Skin of body (tissue), 2 donors: ENCODE results near the gene COPS3. TPM values are rescaled to one million over a fixed set of nuclear protein-coding genes. Genes with fewer than 3 reads are reported as not detected.
"Not testable (repeated sequence)": the region's sequence is repeated elsewhere in the genome, so short reads cannot be mapped to it uniquely, and the experiment has no call there.

Source experiments
- DNase-seq: peaks from one replicate; lab custom pipeline; 2025; lab: John Stamatoyannopoulos, UW
- total RNA-seq: library from RNA; depleted of rRNA; stranded (reverse); fragments of >200 nt; gene quantifications from one replicate; pipeline ENCODE4 v1.2.3, GENCODE V29; 2014

Gene COPS3
- total RNA-seq, 1 donor from 2014 or later, result 58.9 TPM

DNA sequence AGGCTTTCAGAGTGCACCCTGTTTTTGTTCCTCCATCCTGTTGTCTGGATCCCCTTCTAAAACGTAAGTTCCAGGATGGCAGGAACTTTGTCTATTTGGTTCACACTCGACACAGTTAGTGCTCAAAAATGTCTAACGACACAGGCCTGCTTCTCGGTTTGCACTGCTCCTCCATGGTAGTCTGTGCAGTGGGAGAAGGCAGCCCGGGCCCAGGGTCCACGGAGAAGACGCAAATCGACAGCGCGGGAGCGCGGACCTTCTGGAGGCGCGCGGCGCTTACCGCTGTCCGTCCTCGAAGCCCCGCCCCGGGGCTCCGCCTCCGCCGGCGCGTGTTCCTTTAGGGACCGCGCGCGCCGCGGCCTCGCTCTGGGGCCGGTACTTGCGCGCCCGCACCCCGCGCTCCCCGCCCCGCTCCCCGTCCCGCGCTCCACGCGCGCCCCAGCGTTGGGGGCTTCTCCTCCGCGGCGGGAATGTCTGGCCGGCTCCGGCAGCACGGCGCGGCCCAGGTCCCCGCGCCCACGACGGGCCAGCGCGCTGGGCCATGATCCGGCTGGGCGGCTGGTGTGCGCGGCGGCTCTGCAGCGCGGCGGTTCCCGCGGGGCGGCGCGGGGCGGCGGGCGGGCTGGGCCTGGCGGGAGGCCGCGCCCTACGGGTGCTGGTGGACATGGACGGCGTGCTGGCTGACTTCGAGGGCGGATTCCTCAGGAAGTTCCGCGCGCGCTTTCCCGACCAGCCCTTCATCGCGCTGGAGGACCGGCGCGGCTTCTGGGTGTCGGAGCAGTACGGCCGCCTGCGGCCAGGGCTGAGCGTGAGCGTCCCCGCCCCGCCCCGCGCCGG is 22.2 kb upstream of the COPS3 start, which contains the start of gene NT5M:
NT5M (plus strand) TSS at position 364 of the 837 bp plus-strand sequence; CDS start at position 542, 178 bp downstream.
- DNase-seq, result peak; percentile 59

DNA sequence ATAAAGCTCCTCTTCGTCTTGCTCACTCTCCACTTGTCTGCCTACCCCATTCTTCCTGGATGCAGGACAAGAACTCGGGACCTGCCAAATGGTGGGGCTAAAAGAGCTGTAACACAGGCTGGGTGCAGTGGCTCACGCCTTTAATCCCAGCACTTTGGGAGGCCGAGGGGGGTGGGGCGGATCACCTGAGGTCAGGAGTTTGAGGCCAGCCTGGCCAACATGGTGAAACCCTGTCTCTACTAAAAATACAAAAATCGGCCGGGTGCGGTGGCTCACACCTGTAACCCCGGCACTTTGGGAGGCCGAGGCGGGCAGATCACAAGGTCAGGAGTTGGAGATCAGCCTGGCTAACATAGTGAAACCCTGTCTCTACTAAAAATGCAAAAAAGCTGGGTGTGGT is 20.6 kb upstream of the COPS3 start:
- DNase-seq, result not testable (repeated sequence)

DNA sequence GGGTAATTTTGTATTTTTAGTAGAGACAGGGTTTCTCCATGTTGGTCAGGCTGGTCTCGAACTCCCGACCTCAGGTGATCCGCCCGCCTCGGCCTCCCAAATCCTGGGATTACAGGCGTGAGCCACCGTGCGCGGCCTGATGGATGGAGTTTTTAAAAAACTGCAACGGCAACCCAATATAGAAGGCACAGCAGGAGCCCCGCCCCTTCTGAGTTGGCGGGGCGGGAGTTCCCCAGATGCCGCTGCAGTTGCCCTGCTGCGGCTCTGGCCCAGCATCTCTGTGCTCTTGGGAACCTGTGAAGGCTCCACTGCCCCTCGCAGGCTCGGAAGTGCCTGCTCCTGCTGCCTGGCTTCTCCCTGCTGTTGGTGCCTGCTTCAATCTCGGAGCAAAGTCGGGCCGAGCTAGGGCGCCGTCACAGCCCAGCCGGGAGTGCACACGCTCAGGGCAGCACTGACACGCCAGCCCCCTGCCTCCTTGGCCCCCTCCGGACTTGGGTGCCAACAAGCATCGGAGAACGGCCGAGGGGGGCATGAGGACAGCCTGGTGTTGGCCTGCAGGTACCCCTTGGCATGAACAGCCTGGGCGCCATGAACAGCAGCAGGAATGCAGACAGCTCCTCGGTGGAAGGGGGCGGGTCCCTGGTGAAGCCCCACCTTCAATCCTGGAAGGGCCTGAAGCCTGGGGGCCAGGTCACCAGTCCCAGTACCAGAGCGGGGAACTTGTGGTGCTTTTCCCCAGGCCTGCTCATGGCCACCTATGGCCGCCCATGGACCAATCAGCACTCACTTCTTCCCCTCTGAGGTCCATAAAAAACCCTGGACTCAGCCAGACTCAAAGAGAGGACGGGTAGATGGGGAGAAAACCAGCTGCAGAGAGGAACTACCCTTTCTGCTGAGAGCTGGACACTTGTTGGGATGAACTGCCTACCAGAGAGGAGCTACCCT is 19.9 kb upstream of the COPS3 start:
- DNase-seq, result no peak

DNA sequence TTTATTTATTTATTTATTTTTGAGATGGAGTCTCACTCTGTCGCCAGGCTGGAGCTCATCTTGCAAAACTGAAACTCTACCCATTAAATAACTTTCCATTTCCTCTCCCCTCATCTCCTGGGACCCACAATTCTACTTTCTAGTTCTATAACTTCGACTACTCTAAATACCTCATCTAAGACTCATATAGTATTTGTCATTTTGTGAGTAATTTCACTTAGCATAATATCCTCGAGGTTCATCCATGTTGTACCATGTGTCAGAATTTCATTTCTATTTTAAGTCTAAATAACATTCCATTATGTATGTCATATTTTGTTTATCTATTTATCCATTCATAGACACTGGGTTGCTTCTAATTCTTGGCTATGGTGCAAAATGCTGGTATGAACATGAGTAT is 17.1 kb upstream of the COPS3 start:
- peak; percentile 55 for DNase-seq

DNA sequence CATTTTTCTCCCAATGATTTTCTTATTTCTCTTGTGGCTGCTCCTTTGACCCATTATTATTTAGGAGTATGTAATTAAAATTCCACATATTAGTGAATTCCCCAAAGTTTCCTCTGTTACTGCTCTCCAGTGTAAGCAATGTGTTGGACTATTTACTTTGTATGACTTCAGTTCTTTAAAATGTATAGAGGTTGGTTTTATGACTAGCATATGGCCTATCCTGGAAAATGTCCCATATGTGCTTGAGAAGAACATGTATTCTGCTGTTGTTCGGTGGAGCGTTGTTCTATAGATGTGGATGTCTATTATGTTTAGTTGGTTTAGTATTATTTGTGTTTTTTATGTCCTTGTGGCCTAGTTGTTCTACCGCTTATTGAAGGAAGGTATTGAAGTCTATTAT is 16.2 kb upstream of the COPS3 start:
- peak; percentile 90 for DNase-seq

DNA sequence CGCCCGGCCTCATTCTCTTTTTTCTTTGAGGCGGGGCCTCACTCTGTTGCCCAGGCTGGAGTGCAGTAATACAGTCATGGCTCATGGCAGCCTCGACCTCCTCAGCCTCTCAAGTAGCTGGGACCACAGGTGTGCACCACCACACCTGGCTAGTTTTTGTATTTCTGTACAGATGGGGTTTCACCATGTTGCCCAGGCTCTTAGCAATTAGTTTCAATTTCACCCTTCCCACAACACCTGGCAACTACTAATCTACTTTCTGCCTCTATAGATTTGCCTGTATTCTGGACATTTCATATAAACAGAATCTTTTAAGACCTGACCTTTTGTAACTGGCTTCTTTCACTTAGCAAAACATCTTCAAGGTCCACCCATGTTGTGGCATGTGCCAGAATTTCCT is 14.1 kb upstream of the COPS3 start:
- no peak for DNase-seq

DNA sequence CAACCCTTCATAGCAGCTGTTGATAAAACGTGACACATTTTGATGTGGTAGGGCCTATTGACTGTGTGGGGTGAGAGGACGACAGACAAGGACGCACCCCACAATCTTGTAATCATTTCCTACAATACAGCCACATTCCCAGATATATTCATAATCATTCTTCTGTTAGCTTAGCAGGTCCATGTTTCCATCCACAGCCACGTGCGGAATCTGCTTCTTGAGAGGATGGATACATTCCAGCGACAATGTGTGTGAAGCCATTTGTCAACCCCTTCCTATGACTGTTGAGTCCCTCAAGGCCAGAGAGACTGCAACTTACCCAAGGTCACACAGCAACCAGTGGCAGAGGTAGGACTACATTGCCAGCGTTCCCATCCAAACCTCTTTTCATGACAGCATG is 8.7 kb upstream of the COPS3 start:
- no peak for DNase-seq

DNA sequence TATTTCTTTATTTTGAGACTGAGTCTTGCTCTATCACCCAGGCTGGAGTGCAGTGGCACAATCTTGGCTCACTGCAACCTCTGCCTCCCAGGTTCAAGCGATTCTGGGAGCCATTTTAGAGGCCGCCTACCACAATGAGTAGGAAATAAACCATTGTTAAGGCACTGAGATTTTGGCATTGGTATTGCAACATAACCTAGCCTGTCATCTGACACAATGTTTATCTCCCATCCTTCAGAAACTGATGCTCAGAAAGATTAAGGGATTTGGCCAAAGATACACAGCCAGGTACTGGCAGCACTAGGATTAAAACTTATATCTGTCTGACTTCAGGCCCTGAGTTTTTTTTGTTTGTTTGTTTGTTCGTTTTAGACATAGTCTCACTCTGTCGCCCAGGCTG is 8.0 kb upstream of the COPS3 start:
- no peak for DNase-seq

DNA sequence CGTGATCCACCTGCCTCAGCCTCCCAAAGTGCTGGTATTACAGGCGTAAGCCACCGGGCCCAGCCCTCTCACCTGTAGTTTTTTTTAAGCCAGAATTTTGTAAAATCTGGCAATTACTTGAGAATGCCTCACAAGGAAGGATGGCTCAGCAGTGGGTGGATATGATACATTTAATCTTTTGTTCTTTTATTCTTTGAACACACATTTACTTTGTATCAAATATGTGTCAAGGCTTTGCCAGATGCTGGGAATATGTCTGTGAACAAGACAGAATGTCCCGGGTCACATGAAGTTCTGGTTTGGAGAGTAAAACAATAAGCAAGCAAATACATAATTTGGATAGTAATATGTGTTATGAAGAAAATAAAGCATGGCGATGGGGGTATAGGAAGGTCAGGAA is 4.9 kb upstream of the COPS3 start:
- DNase-seq, result no peak

DNA sequence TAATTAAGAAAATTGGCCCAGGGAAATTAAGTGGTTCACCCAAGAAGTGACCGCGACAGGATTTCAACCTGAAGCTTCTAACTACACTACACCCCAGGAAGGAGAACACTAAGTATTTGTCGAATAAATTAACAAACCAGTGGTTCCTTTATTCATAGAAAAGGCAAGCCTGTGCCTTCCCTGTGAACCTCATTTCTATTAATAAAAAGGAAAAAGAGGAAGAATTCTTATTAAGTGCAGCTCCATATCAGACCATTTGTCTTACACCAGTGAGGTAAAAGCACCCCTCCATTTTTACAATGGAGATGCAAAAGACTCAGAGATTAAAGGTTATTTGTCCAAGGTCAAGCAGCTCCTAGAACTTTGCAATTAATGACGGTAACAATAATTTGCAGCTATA is 1.7 kb downstream of the COPS3 start:
- DNase-seq, result no peak

DNA sequence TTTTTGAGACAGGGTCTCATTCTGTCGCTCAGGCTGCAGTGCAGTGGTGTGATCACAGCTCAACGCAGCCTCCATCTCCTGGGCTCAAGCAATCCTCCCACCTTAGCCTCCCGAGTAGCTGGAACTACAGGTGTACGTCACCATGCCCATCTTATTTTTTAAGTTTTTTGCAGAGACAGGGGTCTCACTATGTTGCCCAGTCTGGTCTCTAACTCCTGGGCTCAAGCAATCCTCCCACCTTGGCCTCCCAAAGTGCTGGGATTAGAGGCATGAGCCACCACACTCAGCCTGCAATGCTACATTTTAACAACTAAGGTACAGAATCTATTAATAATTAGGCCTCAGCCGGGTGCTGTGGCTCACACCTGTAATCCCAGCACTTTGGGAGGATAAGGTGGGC is 3.6 kb downstream of the COPS3 start:
- not testable (repeated sequence) for DNase-seq

DNA sequence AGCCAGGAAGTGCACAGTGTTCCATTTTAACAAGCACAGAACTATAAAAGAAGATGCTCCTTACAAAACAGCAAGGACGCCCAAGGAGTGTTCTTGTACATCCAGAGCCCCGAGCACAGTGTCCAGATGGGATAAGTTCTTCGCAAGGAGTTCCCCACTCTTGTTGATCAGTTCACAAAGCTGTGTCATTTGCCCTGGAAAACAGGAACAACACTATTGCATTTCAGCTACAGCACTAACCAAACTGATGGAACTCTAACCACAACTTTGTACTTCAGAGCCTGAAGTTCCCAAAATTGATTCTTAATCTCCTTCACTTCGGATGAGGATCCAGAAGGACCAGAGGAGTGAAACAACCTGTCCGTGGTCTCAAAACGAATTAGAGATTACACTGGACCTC is 5.1 kb downstream of the COPS3 start:
- no peak for DNase-seq

DNA sequence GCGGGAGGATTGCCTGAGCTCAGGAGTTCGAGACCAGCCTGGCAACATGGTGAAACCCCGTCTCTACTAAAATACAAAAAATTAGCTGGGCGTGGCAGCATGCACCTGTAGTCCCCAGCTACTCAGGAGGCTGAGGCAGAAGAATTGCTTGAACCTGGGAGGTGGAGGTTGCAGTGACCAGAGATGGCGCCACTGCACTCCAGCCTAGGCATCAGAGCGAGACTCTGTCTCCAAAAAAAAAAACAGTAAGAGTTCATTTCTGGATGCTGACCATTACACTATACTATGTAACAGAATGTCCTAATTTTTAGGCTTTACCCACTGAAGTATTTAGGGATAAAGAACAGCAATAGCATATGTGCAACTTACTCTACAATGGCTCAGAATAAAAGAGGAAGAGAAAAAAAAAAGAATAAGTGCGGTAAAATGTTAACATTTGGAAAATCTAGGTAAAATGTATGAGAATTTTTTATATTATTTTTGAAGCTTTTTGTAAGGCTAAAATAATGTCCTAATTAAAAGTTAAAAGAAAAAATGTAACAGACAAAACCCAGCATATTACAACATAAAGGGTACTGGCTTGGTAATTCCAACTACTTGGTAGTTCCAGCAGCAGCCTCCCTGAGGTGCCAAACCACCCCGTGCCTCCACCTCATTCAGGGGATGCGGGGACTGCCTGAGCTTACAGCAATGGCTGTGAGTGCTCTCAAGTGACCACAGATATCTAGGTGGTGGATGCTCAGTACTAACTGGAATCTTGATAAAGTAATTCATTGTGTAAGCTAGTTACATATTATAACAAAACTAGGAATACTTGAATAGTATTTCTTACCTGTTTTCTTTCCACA is 10.9 kb downstream of the COPS3 start:
- DNase-seq, result no peak

DNA sequence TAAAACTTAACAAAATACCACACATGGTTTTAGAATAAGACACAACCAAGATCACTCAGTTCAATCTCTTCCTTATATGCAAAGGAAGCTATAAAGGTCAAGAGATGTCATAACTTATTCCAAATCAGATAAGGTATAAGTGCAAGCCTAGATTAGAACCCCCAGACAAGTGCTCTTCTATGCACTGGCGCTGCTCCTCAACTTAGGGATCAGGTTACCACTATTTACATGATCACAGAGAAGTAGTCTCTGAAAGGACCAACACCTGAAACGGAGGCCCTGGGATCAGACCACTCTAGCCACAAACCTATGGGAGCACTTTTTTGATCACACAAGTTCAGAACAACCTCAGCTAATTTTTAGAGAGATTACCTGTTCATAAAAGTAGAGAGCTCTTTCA is 16.6 kb downstream of the COPS3 start:
- DNase-seq, result no peak

DNA sequence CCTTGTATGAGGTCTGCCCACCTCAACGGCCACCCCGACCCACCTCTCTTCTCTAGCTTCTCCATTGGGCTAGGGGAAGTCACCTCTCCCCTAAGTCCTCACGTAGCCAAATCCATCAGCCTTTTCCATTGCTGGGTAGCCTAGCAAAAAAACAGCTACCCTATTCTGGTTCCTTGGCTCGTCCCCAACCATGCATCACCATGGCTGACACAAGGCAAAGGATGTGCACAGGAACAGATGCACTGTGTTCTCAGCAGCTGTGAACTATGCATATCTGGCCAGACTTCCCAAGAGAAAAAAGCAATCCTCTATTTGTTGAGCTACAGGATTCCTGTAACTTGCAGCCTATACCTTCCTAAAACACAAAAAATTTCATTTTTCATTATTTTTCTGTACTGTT is 22.0 kb downstream of the COPS3 start:
- DNase-seq, result no peak

DNA sequence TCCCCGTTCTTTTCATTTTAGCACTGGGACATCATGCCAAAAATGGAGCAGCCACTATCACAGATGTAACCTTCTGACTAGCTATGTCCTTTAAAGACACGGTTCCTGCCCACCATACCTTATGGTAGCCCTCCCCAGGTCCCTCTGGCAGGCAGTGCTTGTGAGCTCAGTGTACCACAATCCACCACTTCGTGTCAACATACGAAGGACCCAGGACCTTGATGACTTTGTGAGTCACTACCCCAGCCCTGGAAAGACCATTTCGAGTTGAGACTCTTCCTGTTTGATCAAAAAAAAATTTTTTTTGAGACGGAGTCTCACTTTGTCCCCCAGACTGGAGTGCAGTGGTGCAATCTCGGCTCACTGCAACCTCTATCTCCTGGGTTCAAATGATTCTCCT is 23.0 kb downstream of the COPS3 start:
- no peak for DNase-seq

DNA sequence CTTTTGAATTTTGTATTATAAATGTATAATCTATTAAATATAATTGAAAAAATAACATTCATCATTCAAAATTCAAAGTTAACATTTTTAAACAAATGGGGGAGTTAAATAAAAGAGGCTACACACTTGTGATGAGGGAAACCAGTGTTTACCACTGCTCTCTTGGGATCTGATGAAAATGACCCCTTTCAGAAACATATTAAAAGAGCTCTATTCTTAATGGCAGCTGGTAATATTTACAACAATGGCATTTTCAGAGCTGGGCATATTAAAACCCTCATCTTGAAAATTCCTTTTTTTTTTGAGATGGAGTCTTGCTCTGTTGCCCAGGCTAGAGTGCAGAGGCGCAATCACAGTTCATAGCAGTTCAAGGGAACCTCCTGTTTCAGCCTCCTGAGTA is 24.7 kb downstream of the COPS3 start:
- no peak for DNase-seq

DNA sequence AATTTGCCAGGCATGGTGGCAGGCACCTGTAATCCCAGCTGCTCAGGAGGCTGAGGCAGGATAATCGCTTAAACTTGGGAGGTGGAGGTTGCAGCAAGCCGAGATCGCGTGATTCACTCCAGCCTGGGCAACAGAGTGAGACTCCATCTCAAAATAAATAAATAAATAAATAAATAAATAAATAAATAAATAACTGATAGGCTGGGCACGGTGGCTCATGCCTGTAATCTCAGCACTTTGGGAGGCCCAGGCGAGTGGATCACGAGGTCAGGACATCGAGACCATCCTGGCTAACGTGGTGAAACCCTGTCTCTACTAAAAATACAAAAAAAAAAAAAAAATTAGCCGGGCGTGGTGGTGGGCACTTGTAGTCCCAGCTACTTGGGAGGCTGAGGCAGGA is 25.4 kb downstream of the COPS3 start:
- not testable (repeated sequence) for DNase-seq

DNA sequence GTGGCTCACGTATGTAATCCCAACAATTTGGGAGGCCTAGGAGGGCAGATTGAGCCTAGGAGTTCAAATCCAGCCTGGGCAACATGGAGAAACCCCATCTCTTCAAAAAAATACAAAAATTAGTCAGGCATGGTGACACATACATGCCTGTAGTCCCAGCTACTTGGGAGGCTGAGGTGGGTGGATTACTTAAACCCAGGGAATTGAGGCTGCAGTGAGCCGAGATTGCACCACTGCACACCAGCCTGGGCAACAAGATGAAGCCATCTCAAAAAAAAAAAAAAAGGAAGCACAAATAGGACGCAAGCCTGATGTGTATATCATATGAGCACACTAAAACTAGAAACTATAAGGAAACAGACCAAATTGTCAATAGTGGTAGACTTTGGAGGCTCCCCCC is 27.0 kb downstream of the COPS3 start:
- DNase-seq, result no peak

DNA sequence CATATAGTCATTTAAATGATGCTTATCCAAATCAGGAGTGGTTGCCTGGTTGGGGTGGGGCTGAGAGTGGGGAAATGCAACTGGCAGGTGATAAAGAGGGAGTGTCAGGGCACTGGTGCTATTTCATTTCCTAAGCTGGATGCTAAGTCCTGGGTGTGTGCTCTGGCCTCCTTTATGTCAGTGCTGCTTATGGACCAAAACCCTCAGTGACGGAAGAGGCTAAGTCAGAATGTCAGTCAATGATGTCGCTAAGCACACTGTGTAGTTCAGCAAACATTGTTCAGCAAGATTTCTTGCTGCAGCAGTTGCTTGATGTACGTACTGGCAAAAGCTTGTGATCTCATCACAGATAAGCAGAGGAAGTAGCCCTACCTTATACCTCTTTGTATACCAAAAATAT is 27.6 kb downstream of the COPS3 start:
- no peak for DNase-seq

DNA sequence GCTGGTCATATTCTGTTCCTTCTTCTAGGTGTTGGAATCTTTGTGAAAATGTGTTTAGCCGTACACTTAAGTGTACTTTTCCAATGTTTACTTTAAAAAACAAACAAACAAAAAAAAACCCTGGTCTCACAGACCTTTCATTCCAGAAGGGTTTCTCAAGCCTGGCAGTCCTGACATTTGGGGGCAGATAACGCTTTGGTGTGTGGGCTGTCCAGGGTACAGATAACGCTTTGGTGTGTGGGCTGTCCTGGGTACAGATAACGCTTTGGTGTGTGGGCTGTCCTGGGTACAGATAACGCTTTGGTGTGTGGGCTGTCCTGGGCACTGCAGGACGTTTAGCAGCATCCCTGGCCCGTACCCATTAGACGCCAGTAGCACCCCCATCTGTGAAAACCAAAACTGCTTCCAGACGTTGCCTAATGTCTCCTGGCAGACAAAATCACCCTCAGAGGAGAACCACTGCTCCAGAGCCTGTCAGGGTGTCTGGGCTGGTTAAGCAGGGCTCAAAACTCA is 28.8 kb downstream of the COPS3 start:
- DNase-seq, result no peak
